Measurements from ENCODE around the gene CARNS1. TPM values are rescaled to one million over a fixed set of nuclear protein-coding genes. Genes with fewer than 3 reads are reported as not detected.

Gene CARNS1
- total and polyA plus RNA-seq, 9 of the 15 experiments (the other 6 are each of a cell fraction or from before 2014, with no cell fraction given): 0.01 to 0.18 (median 0.06) TPM; not detected in 3

- no peak for TF ChIP-seq ZNF274 (IDR thresholded peaks at IDR 0.05; ENCODE audit: borderline replicate concordance, low read depth, low read length)
- TF ChIP-seq ZNF75A (CRISPR knock-in tag; IDR thresholded peaks at IDR 0.05): no peak
- no peak for TF ChIP-seq ZNF780A (CRISPR knock-in tag; IDR thresholded peaks at IDR 0.05)
- no peak for TF ChIP-seq SAP30 (IDR thresholded peaks at IDR 0.05; ENCODE audit: borderline replicate concordance, insufficient read depth, low read depth, low read length, poor library complexity, severe bottlenecking)
- no peak for TF ChIP-seq FOXJ2 (tag; IDR thresholded peaks at IDR 0.05)
- no peak for TF ChIP-seq CBX5 (IDR thresholded peaks at IDR 0.05; ENCODE audit: borderline replicate concordance, low read depth)
- TF ChIP-seq ETS2 (tag; IDR thresholded peaks at IDR 0.05; ENCODE audit: borderline replicate concordance, poor library complexity, severe bottlenecking): no peak
- no peak for TF ChIP-seq TFE3 (CRISPR knock-in tag; IDR thresholded peaks at IDR 0.05)
- 0 out of 2 replicates have a peak, but pooled peaks have one; percentile 39 for TF ChIP-seq ZFP91 (CRISPR knock-in tag; IDR thresholded peaks at IDR 0.05)
- TF ChIP-seq NFIC (IDR thresholded peaks at IDR 0.05): no peak
- TF ChIP-seq SLC30A9 (CRISPR knock-in tag; IDR thresholded peaks at IDR 0.05): no peak
- no peak for TF ChIP-seq ELF1 (tag; IDR thresholded peaks at IDR 0.05)
- peak in 1 of 2 experiments; percentile 78; a peak in 1 of 3 replicates for TF ChIP-seq CBX3 (IDR thresholded peaks at IDR 0.05; ENCODE audit: borderline replicate concordance in 1 of 2, low read length in 2 of 2)
- TF ChIP-seq KDM5B (IDR thresholded peaks at IDR 0.05; ENCODE audit: insufficient replicate concordance, low read depth, low read length): no peak
- no peak for TF ChIP-seq ELF4 (CRISPR knock-in tag; IDR thresholded peaks at IDR 0.05)
- TF ChIP-seq EP300 (IDR thresholded peaks at IDR 0.05; ENCODE audit: low read length): peak; percentile 39
- TF ChIP-seq CBFA2T3 (IDR thresholded peaks at IDR 0.05): peak; percentile 71
- peak; percentile 49; the same call in 1 of the 2 replicates for TF ChIP-seq MAX (CRISPR knock-in tag; IDR thresholded peaks at IDR 0.05)
- TF ChIP-seq HMGXB4 (CRISPR knock-in tag; IDR thresholded peaks at IDR 0.05): no peak
- no peak for TF ChIP-seq POLR2AphosphoS5 (IDR thresholded peaks at IDR 0.05; ENCODE audit: control insufficient read depth, insufficient read depth, low read depth, low read length)
- no peak for TF ChIP-seq NR2F6 (CRISPR knock-in tag; IDR thresholded peaks at IDR 0.05)
- TF ChIP-seq IFI16 (CRISPR knock-in tag; IDR thresholded peaks at IDR 0.05): no peak
Measured at GRCh38 chr11:67436459-67437081, 21.1 kb downstream of the CARNS1 start (continued).

All from K562 (cell line).